ENCODE measurements around the gene ZNF217.
"Not testable (repeated sequence)": the region's sequence is repeated elsewhere in the genome, so short reads cannot be mapped to it uniquely, and the experiment has no call there.

- not testable (repeated sequence) for TF ChIP-seq CTCF (IDR thresholded peaks at IDR 0.05; ENCODE audit: low read depth, low read length, poor library complexity, severe bottlenecking); EZH2phosphoT487 (IDR thresholded peaks at IDR 0.05; ENCODE audit: borderline replicate concordance, low read length)
Observed at GRCh38 chr20:53616489-53616888, 22.9 kb upstream of the ZNF217 start.
